Mucosa of stomach (tissue), 1 donor: ENCODE results near the gene NKIRAS1.
"Not testable (repeated sequence)": the region's sequence is repeated elsewhere in the genome, so short reads cannot be mapped to it uniquely, and the experiment has no call there.

Source experiments
- H3K27me3 ChIP-seq: one replicate; pipeline ENCODE4 v1.7.0; 2013; ENCODE audit warnings: mild to moderate bottlenecking, low read length; ENCODE audit not compliant: control insufficient read depth, insufficient read depth
- H3K36me3 ChIP-seq: one replicate; pipeline ENCODE4 v1.7.0; 2013; ENCODE audit warnings: low read length; ENCODE audit not compliant: control insufficient read depth, insufficient read depth
- H3K4me1 ChIP-seq: one replicate; pipeline ENCODE4 v1.7.0; 2013; ENCODE audit warnings: mild to moderate bottlenecking, low read length; ENCODE audit not compliant: control insufficient read depth, insufficient read depth
- H3K4me3 ChIP-seq: one replicate; pipeline ENCODE4 v1.7.0; 2013; ENCODE audit warnings: low read length
- H3K9ac ChIP-seq: one replicate; pipeline ENCODE4 v1.7.0; 2013; ENCODE audit warnings: mild to moderate bottlenecking, low read length, moderate library complexity
- H3K9me3 ChIP-seq: one replicate; pipeline ENCODE4 v1.7.0; 2013; ENCODE audit warnings: mild to moderate bottlenecking, low read length, moderate library complexity; ENCODE audit not compliant: control insufficient read depth
- donor health status: Pancreatic carcinoma.

NKIRAS1 gene

GRCh38 chr3:23874359-23875112, 42.3 kb downstream of the NKIRAS1 start:
- no peaks in the 10 kb centered on the region for H3K4me1 ChIP-seq
- no peaks in the 10 kb centered on the region for H3K9me3 ChIP-seq
- H3K27me3 ChIP-seq: no peaks in the 10 kb centered on the region
- H3K9ac ChIP-seq: no peak overlapping the region
- H3K4me3 ChIP-seq: no peak overlapping the region
- no peaks in the 10 kb centered on the region for H3K36me3 ChIP-seq

- H3K4me1 ChIP-seq: no peaks in the 10 kb centered on the region
- H3K4me3 ChIP-seq: no peak overlapping the region
- no peak overlapping the region for H3K9ac ChIP-seq
These were observed 42.8 kb downstream of the NKIRAS1 start for GRCh38 chr3:23873941-23874340.

GRCh38 chr3:23872330-23872729, 44.5 kb downstream of the NKIRAS1 start:
- H3K4me1 ChIP-seq: no peaks in the 10 kb centered on the region
- no peak overlapping the region for H3K9ac ChIP-seq
- no peaks in the 10 kb centered on the region for H3K36me3 ChIP-seq
- H3K27me3 ChIP-seq: no peaks in the 10 kb centered on the region
- no peaks in the 10 kb centered on the region for H3K9me3 ChIP-seq
- no peak overlapping the region for H3K4me3 ChIP-seq

More at GRCh38 chr3:23873941-23874340, 42.8 kb downstream of the NKIRAS1 start:
- Histone ChIP-seq H3K36me3 (no peaks in the 10 kb centered on the region), H3K9me3 (no peaks in the 10 kb centered on the region), H3K27me3 (no peaks in the 10 kb centered on the region)

- not testable (repeated sequence) for H3K9ac ChIP-seq, H3K27me3 ChIP-seq, H3K4me3 ChIP-seq, H3K4me1 ChIP-seq, H3K36me3 ChIP-seq, H3K9me3 ChIP-seq
These were observed 45.4 kb downstream of the NKIRAS1 start for GRCh38 chr3:23871361-23871760.

GRCh38 chr3:23870663-23871043, 46.1 kb downstream of the NKIRAS1 start:
- H3K9me3 ChIP-seq, H3K27me3 ChIP-seq, H3K9ac ChIP-seq, H3K4me3 ChIP-seq, H3K36me3 ChIP-seq, H3K4me1 ChIP-seq: not testable (repeated sequence)

- no peaks in the 10 kb centered on the region for H3K36me3 ChIP-seq
- H3K4me3 ChIP-seq: no peak overlapping the region
- H3K27me3 ChIP-seq: no peaks in the 10 kb centered on the region
- no peaks in the 10 kb centered on the region for H3K9me3 ChIP-seq
- no peak overlapping the region for H3K9ac ChIP-seq
- H3K4me1 ChIP-seq: peaks cover 8% of the 10 kb centered on the region
These were observed 46.7 kb downstream of the NKIRAS1 start for GRCh38 chr3:23869977-23870662.

- Histone ChIP-seq H3K9me3 (no peaks in the 10 kb centered on the region), H3K9ac (no peak overlapping the region), H3K4me1 (peaks cover 8% of the 10 kb centered on the region), H3K27me3 (no peaks in the 10 kb centered on the region), H3K4me3 (no peak overlapping the region), H3K36me3 (no peaks in the 10 kb centered on the region)
These were observed 49.0 kb downstream of the NKIRAS1 start for GRCh38 chr3:23867838-23868237.

- H3K9me3 ChIP-seq: no peaks in the 10 kb centered on the region
- peaks cover 8% of the 10 kb centered on the region for H3K4me1 ChIP-seq
These were observed 49.4 kb downstream of the NKIRAS1 start for GRCh38 chr3:23867400-23867799.

GRCh38 chr3:23865595-23866396, 51.0 kb downstream of the NKIRAS1 start:
- Histone ChIP-seq H3K4me1 (peaks cover 8% of the 10 kb centered on the region), H3K4me3 (no peak overlapping the region), H3K9me3 (no peaks in the 10 kb centered on the region), H3K9ac (no peak overlapping the region), H3K36me3 (no peaks in the 10 kb centered on the region), H3K27me3 (no peaks in the 10 kb centered on the region)

More at GRCh38 chr3:23867400-23867799, 49.4 kb downstream of the NKIRAS1 start:
- no peaks in the 10 kb centered on the region for H3K27me3 ChIP-seq
- no peaks in the 10 kb centered on the region for H3K36me3 ChIP-seq
- H3K9ac ChIP-seq: no peak overlapping the region
- H3K4me3 ChIP-seq: no peak overlapping the region

- no peaks in the 10 kb centered on the region for H3K36me3 ChIP-seq
- no peak overlapping the region for H3K9ac ChIP-seq
- peaks cover 8% of the 10 kb centered on the region for H3K4me1 ChIP-seq
- no peaks in the 10 kb centered on the region for H3K9me3 ChIP-seq
- no peaks in the 10 kb centered on the region for H3K27me3 ChIP-seq
- H3K4me3 ChIP-seq: no peak overlapping the region
These were observed 51.9 kb downstream of the NKIRAS1 start for GRCh38 chr3:23864931-23865330.

GRCh38 chr3:23863060-23863459, 53.7 kb downstream of the NKIRAS1 start:
- Histone ChIP-seq H3K4me3 (no peak overlapping the region), H3K27me3 (no peaks in the 10 kb centered on the region), H3K36me3 (no peaks in the 10 kb centered on the region), H3K4me1 (peaks cover 8% of the 10 kb centered on the region), H3K9me3 (no peaks in the 10 kb centered on the region), H3K9ac (no peak overlapping the region)

- Histone ChIP-seq H3K9me3 (no peaks in the 10 kb centered on the region), H3K9ac (no peak overlapping the region), H3K4me3 (no peak overlapping the region), H3K27me3 (no peaks in the 10 kb centered on the region), H3K36me3 (no peaks in the 10 kb centered on the region), H3K4me1 (peaks cover 8% of the 10 kb centered on the region)
These were observed 55.1 kb downstream of the NKIRAS1 start for GRCh38 chr3:23861689-23862088.
